Stimulated activated CD8-positive, alpha-beta memory T cell treated with anti-CD3 and anti-CD28 coated beads, Interleukin-7, amount 100 ng/mL, for 4 hours (primary cell): ENCODE data around the gene DBNL.

Experiments used
- DNase-seq, 2 donors: peaks; one replicate each; pipeline ENCODE4 v3.0.0-alpha.2; 2020; ENCODE audit warnings: low read depth in 2 of 2

DBNL gene

GRCh38 chr7:44098092-44099068, 53.9 kb downstream of the DBNL start:
- no peak for DNase-seq

DNA sequence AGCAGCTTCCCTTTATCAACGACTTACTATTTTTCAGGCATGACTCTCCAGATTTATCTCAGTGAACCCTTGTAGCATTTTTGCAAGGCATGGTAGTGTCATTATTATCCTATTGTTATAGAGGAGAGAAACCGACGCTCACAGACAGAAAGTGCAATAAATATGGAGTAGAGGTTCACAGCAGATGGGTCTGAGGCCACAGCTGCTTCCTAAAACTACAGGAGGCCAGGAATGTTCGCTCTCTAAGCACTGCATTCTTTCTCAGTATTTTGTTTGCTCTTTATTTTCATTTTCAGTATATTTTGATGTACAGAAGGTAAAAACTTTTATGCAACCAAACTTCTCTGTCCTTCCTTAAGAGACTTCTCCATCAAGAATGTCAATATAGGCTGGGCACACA, 55.2 kb downstream of the DBNL start:
- DNase-seq = no peak

GRCh38 chr7:44100458-44101302, 56.2 kb downstream of the DBNL start:
- DNase-seq = no peak

DNA sequence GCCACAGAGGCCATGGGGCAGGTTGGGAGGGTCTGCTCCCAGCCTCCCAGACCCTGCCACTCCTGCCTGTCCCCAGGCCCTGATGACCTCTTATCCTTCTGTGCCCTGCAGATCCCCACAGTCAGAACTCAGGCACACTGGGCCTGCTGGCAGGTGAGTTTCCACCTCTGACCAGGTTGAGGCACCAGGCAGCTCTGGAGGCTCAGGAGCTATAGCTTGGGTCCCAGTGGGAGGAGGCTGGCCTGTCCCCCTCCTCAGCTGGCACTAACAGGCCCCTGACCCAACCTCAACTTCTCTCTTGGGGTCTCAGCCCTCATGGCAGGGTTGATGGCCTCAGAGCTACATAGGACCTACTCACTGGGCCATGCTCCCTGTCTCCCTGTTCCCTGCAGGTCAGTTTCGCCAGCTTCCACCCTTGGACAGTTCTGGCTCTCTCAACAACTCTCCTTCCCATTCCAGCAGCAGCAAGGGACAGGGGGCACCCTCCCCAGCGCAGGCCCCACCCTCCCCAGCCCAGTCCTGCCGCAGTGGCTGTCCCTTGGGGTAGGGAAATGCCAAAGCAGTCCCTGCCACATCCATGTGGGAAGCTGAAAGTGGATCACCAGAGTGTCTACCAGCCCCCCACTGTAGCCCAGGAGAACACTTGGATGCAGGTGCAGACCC, 56.9 kb downstream of the DBNL start:
- DNase-seq = no peak

DNA sequence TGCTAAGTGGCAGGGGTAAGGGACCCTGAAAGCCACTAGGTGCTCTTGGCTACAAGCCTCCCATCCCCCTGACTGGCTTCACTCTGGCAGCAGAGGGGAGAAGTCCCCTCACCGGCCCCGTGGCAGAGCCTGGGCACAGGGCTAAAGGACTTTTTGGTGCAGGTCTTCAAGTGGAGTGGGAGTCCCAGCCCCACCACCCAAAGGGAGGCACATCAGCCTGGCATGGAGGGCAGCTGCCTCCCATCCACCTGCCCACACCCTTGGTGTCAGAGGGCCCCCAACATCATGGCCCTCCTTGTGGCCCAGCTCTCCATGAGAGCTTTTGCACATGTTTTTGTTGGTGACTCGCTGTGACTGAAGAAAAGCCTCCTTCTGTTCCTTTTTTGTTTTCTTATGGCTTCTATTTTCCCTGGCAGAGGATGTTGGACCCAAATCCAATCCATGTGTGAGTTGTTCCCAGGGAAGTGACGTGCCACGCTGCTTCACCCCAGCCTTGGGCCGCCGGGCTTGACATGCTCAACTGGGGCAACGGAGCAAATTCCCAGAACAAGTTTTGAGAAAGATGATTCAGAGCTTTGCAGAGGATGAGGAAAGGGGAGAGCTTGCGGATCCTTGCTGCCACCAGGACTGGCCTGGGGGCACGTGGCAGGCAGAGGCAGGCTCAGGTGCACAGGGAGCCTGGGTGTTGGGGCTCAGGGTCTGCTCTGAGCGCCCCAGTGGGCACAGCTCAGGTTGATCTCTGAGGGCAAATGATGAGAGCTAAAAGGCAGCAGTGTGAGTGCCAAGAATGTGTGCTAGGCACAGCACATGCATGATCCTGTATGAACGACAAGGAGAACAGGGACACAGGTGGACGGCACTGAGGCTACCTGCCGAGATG, 57.7 kb downstream of the DBNL start:
- DNase-seq = no peak

- DNase-seq = no peak
Observed at GRCh38 chr7:44102846-44103565, 58.5 kb downstream of the DBNL start.

GRCh38 chr7:44103566-44103922, 59.0 kb downstream of the DBNL start:
- DNase-seq = no peak

DNA sequence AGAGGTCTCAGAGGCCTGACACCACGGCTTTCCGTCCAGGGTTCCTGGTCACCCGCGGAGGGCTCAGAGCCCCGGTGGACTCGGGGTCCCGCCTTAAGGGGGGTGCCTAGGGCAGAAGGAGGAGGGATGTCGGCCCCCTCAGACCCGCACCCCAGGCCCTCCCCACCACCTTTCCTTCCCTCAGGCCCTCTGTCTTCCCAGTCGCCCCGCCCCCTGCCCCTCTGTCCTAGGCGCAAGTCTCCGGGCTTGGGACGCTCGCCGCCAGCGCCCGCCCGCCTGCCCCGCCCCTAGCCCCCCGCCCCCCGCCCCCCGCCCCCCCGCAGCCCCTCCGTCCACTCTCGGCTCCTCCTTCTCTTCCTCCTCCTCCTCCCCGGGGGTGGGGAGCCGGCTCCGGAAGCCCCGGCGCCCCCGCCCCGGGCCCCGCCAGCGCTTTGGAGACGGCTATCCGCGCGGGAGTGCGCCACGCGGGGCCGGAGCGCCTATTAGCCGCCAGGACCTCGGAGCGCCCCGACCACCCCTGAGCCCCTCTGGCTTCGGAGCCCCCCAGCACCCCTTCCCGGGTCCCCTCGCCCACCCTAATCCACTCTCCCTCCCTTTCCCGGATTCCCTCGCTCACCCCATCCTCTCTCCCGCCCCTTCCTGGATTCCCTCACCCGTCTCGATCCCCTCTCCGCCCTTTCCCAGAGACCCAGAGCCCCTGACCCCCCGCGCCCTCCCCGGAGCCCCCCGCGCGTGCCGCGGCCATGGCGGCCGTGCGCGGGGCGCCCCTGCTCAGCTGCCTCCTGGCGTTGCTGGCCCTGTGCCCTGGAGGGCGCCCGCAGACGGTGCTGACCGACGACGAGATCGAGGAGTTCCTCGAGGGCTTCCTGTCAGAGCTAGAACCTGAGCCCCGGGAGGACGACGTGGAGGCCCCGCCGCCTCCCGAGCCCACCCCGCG, 59.7 kb downstream of the DBNL start, which contains the start of gene AEBP1:
AEBP1 (plus strand) TSS at position 423 of the 937 bp plus-strand sequence; CDS start at position 744, 321 bp downstream.
- DNase-seq = peak in 1 of 2 donors; percentile 38

DNA sequence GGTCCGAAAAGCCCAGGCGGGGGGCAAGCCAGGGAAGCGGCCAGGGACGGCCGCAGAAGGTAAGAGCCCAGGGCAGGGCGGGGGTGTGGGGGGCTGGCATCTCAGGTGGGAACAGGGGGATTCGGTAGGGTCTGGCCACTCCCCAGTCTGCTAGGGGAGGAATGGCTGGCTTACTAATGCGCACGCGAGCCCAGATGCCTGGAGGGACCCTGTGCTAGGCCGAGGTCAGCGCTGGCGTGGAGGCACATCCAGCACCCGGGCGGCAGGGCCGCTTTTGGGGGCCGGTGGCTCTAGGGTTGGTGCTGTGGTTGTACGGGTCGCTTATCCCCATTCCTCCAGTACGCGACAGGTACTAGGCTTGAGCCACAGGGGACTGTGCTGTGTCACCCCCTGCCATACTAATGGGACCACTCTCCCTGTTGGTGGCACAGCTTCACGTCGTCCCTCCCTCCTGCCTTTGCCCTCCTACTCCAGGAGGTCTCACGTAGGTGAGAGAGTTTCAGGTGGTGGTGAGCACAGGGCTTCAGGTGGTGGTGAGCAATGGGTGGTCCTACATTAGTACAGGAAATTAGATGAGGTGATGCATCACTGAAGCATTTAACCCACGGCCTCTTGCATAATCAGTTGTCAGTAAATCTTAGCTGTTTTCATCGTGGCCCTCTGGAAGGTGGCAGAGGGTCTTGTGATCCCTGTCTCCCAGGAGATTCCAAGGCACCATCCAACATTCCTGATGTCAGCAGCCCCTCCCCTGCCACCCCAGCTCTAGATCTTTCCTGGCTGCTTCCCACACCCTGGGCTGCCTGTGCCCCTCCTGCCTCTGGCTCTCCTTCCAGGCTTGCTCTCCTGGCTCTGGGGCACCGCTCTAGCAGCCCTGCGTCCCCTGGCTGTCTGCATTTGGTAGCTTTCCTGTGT, 60.6 kb downstream of the DBNL start:
- DNase-seq = no peak

DNA sequence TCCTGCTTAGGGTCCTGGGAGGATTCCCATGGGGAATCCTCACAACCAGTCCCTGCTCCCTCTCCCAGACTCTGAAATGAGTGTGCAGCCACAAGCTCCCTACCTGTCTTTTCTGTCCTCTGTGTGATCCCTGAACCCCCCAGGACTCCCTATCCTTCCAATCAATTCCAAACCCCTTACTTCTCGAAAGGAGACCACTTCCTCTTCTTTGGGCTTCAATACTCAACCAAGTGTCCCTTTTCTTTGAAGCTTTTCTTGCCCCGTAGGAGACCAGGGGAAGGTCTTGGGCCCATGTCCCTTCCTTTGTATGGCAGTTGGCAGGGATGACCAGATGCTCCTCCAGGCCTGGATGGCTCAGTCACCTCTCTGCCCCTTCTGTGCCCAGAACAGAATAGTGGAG, 61.3 kb downstream of the DBNL start:
- no peak for DNase-seq

- DNase-seq = no peak
Observed at GRCh38 chr7:44106311-44107065, 62.0 kb downstream of the DBNL start.

GRCh38 chr7:44107116-44107960, 62.8 kb downstream of the DBNL start:
- no peak for DNase-seq

GRCh38 chr7:44107961-44108767, 63.7 kb downstream of the DBNL start:
- no peak for DNase-seq

DNA sequence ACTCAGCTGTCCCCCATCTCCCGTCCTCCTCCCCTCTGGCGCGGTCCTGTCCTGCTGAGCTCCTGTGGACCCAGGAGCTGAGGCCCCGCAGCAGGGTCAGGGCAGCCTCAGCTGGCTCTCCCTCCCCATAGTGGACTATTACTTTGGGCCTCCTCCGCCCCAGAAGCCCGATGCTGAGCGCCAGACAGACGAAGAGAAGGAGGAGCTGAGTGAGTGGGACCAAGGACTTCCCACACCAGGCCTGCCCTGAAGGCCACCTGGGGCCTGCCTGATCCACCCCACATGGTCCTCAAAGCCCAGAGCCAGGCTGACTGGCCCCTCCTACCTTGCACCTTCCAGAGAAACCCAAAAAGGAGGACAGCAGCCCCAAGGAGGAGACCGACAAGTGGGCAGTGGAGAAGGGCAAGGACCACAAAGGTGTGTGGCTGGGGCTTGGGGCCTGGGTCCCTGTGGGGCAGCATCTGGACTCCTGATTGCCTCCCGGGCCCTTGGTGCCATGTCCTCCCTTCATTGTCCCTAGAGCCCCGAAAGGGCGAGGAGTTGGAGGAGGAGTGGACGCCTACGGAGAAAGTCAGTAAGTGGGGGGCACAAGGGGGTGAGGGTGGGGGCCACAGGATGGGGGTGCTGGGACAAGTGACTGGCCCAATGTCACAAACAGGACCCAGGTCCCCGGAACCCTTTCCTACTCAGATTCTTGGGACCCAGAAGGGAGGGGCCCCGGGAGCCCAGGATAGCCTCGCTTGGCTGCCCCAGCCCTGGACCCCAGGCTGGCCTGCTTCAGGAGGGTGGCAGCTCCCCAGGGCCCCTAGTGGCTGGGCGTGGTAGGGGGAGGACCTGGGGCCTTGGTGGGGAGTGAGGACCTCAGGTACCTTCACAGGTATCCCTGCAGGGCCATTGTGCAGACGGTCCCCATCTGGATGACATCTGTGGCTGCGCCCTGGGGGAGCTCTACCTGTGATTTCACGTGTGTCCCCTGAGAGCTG, 64.6 kb downstream of the DBNL start:
- DNase-seq = no peak
